ENCODE data around the gene MBIP.
A peak's percentile ranks its signal among the peaks of the same experiment; 100 is the strongest.
"Not testable (repeated sequence)": the region's sequence is repeated elsewhere in the genome, so short reads cannot be mapped to it uniquely, and the experiment has no call there.

MBIP gene

GRCh38 chr14:36320200-36320896, at the start of gene MBIP:
MBIP (minus strand) TSS chr14:36320637; CDS start chr14:36320588, 49 bp downstream.
- peak; percentile 71 for DNase-seq

- no peak for DNase-seq
These were observed 47.7 kb upstream of the MBIP start for GRCh38 chr14:36367985-36368774.

- no peak for DNase-seq
These were observed 45.3 kb upstream of the MBIP start for GRCh38 chr14:36365766-36366165.

- no peak for DNase-seq
These were observed 43.3 kb upstream of the MBIP start for GRCh38 chr14:36363704-36364103.

GRCh38 chr14:36362648-36363047, 42.2 kb upstream of the MBIP start:
- no peak for DNase-seq

GRCh38 chr14:36361210-36361853, 40.9 kb upstream of the MBIP start:
- no peak for DNase-seq

- no peak for DNase-seq
These were observed 36.4 kb upstream of the MBIP start for GRCh38 chr14:36356862-36357261.

- no peak for DNase-seq
These were observed 25.6 kb upstream of the MBIP start for GRCh38 chr14:36346052-36346451.

GRCh38 chr14:36344211-36344610, 23.8 kb upstream of the MBIP start:
- no peak for DNase-seq

GRCh38 chr14:36341811-36342210, 21.4 kb upstream of the MBIP start:
- DNase-seq, result not testable (repeated sequence)

- DNase-seq, result no peak
These were observed 19.9 kb upstream of the MBIP start for GRCh38 chr14:36340276-36340890.

GRCh38 chr14:36339816-36340215, 19.4 kb upstream of the MBIP start:
- no peak for DNase-seq

- no peak for DNase-seq
These were observed 12.7 kb upstream of the MBIP start for GRCh38 chr14:36333119-36333518.

- not testable (repeated sequence) for DNase-seq
These were observed 7.1 kb upstream of the MBIP start for GRCh38 chr14:36327573-36327972.

- DNase-seq, result no peak
These were observed 5.4 kb upstream of the MBIP start for GRCh38 chr14:36325853-36326252.

GRCh38 chr14:36324897-36325296, 4.5 kb upstream of the MBIP start:
- no peak for DNase-seq

- DNase-seq, result no peak
These were observed 502 bp upstream of the MBIP start for GRCh38 chr14:36320897-36321381.

GRCh38 chr14:36319899-36320199, 588 bp downstream of the MBIP start:
- DNase-seq, result no peak

- DNase-seq, result no peak
These were observed 2.8 kb downstream of the MBIP start for GRCh38 chr14:36317650-36318049.

- DNase-seq, result no peak
These were observed 4.3 kb downstream of the MBIP start for GRCh38 chr14:36316131-36316530.

- DNase-seq, result no peak
These were observed 5.1 kb downstream of the MBIP start for GRCh38 chr14:36315159-36315853.

GRCh38 chr14:36313898-36314297, 6.5 kb downstream of the MBIP start:
- DNase-seq, result no peak

GRCh38 chr14:36313206-36313605, 7.2 kb downstream of the MBIP start:
- DNase-seq, result no peak
